GM19468 (cell line): Measurements from ENCODE around the gene WDR72.
"Not testable (repeated sequence)": the region's sequence is repeated elsewhere in the genome, so short reads cannot be mapped to it uniquely, and the experiment has no call there.

Experiments
- ATAC-seq: cut with Tn5 transposase; IDR thresholded peaks from one replicate; pipeline ENCODE4 v1.9.1; 2021; ENCODE audit warnings: mild to moderate bottlenecking, moderate library complexity, moderate number of reproducible peaks; ENCODE audit not compliant: unreplicated experiment; ENCODE audit errors: extremely low read depth

Gene WDR72

GRCh38 chr15:53548236-53548635, 211.2 kb downstream of the WDR72 start:
- no peak for ATAC-seq

GRCh38 chr15:53540626-53541300, 218.7 kb downstream of the WDR72 start:
- not testable (repeated sequence) for ATAC-seq

GRCh38 chr15:53539878-53540277, 219.6 kb downstream of the WDR72 start:
- no peak for ATAC-seq

GRCh38 chr15:53536479-53537120, 222.9 kb downstream of the WDR72 start:
- no peak for ATAC-seq

- ATAC-seq = no peak
Observed at GRCh38 chr15:53535886-53536285, 223.6 kb downstream of the WDR72 start.

- no peak for ATAC-seq
Observed at GRCh38 chr15:53534105-53534839, 225.2 kb downstream of the WDR72 start.

- ATAC-seq = no peak
Observed at GRCh38 chr15:53530761-53531160, 228.7 kb downstream of the WDR72 start.

- ATAC-seq = no peak
Observed at GRCh38 chr15:53527996-53528395, 231.5 kb downstream of the WDR72 start.

- no peak for ATAC-seq
Observed at GRCh38 chr15:53525894-53526293, 233.6 kb downstream of the WDR72 start.

GRCh38 chr15:53522991-53523390, 236.5 kb downstream of the WDR72 start:
- no peak for ATAC-seq

- ATAC-seq = no peak
Observed at GRCh38 chr15:53520996-53521395, 238.5 kb downstream of the WDR72 start.

GRCh38 chr15:53513431-53513830, 246.0 kb downstream of the WDR72 start:
- ATAC-seq = no peak

GRCh38 chr15:53512029-53512428, 247.4 kb downstream of the WDR72 start:
- no peak for ATAC-seq

GRCh38 chr15:53511175-53511574, 248.3 kb downstream of the WDR72 start:
- no peak for ATAC-seq

GRCh38 chr15:53506370-53506769, 253.1 kb downstream of the WDR72 start:
- ATAC-seq = no peak

- no peak for ATAC-seq
Observed at GRCh38 chr15:53498996-53499395, 260.5 kb downstream of the WDR72 start.

- no peak for ATAC-seq
Observed at GRCh38 chr15:53490341-53490740, 269.1 kb downstream of the WDR72 start.

GRCh38 chr15:53482055-53482454, 277.4 kb downstream of the WDR72 start:
- ATAC-seq = no peak

- ATAC-seq = no peak
Observed at GRCh38 chr15:53477981-53478766, 281.3 kb downstream of the WDR72 start.

GRCh38 chr15:53473886-53474285, 285.6 kb downstream of the WDR72 start:
- ATAC-seq = no peak

GRCh38 chr15:53473435-53473834, 286.0 kb downstream of the WDR72 start:
- ATAC-seq = no peak
